Fibroblast of mammary gland (primary cell): ENCODE data around the gene IGFBP4.
A peak's percentile ranks its signal among the peaks of the same experiment; 100 is the strongest.

ENCODE experiments used
- DNase-seq: peaks from one replicate; pipeline ENCODE4 v3.0.0-alpha.2; 2010; ENCODE audit warnings: low read depth
- H3K4me3 ChIP-seq: 2 replicates; pipeline ENCODE4 v1.5.1; 2011; ENCODE audit warnings: low read depth, mild to moderate bottlenecking, low read length, moderate library complexity; ENCODE audit not compliant: control insufficient read depth
- TF ChIP-seq, protein P1 (sequence below): conservative IDR thresholded peaks from 2 replicates; pipeline ENCODE4 v1.5.1; 2011; ENCODE audit warnings: low read depth, low read length, inconsistent platforms; ENCODE audit not compliant: control insufficient read depth, insufficient read depth

Gene IGFBP4

DNA sequence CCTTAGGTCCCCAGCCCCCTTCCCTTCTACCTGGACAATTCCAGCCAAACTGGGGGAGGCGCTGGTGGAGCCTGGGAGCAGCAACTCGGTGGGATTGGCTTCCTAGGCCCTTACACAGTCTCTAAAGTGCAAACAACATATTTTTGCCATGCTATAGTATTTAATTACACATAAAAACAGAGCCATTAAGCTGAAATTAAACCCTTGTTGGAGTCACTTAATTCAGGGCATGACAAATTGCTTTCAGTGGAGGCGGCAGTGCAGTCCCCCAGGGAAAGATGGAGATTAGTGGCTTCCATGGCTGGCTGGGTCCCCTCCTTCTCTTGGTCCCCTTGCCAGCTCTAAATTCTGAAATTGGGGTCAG, 17.3 kb downstream of the IGFBP4 start:
- TF ChIP-seq, protein P1, sequence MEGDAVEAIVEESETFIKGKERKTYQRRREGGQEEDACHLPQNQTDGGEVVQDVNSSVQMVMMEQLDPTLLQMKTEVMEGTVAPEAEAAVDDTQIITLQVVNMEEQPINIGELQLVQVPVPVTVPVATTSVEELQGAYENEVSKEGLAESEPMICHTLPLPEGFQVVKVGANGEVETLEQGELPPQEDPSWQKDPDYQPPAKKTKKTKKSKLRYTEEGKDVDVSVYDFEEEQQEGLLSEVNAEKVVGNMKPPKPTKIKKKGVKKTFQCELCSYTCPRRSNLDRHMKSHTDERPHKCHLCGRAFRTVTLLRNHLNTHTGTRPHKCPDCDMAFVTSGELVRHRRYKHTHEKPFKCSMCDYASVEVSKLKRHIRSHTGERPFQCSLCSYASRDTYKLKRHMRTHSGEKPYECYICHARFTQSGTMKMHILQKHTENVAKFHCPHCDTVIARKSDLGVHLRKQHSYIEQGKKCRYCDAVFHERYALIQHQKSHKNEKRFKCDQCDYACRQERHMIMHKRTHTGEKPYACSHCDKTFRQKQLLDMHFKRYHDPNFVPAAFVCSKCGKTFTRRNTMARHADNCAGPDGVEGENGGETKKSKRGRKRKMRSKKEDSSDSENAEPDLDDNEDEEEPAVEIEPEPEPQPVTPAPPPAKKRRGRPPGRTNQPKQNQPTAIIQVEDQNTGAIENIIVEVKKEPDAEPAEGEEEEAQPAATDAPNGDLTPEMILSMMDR, result no peak
- no peak for DNase-seq
- H3K4me3 ChIP-seq, result no peak overlapping the region

DNA sequence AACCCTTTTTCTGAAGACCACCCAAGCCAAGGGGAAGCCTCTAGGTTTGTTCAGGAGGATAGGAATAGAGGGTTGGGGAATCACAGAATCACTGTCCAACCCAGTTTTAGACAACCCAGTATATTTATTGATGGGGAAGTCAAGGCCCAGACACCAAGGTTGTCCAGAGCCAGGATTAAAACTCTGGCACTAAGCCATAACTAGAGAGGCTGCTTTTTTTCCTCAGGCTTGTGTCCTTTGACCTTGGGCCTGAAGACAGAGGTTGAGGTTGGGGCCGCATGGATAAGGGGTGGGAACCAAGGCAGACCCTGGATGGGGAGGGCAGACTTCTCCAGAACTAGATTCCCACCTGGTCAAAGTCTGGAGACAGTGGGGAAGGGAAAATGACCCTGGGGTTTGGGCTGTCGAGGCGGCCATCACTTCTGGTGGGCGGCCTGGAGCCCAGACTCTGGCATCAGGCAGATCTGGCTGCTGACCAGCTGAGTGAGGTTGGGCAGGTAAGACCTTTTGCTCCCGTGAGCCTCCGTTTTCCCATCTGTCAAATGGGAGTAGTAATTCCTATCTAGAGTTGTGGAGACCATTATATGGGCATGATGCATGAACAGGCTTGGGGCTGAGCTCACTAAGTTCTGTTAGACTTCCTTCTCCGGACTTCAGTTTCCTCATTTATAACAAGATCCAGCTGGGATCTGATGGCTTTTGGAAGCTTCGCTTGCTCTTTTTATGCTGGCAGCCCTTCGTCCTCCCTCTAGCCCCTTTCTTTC, 17.9 kb downstream of the IGFBP4 start:
- TF ChIP-seq, protein P1, result no peak
- DNase-seq, result peak; percentile 81
- no peak overlapping the region for H3K4me3 ChIP-seq

DNA sequence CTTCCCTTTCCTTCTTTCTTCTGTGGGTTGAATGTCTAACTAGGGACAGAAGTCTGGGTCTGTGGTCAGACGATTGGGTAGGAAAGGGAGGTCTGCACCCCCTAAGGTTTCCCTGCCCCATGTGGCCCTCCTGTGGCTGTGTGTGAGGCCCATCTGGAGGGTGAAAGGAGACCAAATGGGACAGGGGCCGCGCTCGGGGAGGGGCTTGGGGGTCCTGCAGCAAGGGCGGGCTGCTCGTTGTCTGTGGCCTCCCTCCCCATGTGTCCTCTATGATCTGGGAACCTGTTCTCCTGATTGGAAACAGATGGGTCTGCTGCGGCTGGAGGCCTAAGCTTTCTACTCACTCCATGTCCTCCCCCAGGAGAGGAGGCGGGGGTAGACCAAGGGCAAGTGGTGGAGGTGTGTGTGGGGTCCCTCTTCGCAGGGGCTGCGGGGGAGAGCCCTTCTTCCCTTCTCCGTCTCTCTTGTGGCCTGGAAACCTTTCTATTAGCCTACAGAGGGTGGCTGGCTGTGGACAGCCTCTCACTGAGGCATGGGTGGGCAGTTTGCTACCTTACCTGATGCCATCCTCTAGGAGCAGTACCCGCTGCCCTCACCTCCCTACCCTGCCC, 18.6 kb downstream of the IGFBP4 start:
- TF ChIP-seq, protein P1, result no peak
- H3K4me3 ChIP-seq, result no peak overlapping the region
- DNase-seq, result peak; percentile 76

DNA sequence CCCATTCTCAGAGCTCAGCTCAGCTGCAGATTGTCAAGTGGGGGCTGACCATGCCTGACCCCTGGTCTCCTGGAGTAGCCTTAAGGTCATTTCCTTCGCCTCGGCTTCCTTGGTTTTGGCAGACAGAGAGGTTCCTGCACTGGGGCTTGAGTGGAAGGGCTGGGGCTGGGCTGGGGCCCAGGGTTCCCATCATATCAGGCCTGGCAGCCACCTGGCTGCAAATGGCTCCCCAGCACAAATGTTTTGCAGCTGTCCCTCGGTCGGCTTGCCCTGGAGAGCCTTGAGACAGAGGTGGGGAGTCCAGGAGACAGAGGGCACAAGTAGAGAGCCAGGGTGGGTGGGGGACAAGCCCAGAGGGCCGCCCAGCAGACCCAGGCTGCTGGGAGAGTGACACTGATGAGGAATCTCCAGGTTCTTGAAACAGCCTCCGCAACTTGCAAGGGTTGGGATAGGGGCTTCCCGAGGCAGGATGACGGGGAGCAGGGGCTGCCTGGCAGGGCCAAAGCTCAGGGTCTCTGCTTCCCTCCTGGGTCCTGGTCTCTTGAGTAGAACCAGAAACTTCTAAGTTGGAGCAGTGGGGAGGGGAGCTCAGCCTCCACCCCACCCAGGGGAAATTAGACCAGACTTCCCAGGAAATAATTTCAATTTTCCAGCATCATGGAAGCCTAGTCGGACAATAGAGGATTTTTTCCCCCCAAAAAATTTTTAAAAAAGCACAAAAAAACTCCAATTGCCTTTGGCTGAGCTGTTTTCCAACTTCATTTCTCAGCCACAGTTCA, 19.3 kb downstream of the IGFBP4 start:
- TF ChIP-seq, protein P1, result no peak
- H3K4me3 ChIP-seq, result no peak overlapping the region
- DNase-seq, result peak; percentile 42

DNA sequence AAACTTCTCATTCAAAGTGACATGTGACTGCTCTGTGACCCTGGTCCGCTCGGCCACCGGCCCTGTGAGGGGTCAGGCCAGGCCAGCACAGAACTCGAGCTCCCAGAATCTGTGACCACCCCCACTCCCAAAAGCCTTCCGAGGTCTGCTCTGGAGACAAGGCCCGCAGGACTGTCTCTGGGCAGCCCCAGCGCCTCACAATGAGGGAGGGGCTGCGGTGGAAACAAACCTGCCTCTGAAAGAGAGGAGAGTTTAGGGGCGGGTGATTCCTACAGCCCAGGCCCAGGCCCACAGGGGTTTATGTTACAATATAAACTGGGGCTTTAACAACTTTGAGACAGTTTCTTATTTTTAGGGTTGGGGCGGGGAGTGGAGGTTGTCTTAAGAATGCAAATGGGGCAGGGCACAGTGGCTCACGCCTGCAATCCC, 19.9 kb downstream of the IGFBP4 start:
- TF ChIP-seq, protein P1, result no peak
- DNase-seq, result peak; percentile 48
- no peak overlapping the region for H3K4me3 ChIP-seq

DNA sequence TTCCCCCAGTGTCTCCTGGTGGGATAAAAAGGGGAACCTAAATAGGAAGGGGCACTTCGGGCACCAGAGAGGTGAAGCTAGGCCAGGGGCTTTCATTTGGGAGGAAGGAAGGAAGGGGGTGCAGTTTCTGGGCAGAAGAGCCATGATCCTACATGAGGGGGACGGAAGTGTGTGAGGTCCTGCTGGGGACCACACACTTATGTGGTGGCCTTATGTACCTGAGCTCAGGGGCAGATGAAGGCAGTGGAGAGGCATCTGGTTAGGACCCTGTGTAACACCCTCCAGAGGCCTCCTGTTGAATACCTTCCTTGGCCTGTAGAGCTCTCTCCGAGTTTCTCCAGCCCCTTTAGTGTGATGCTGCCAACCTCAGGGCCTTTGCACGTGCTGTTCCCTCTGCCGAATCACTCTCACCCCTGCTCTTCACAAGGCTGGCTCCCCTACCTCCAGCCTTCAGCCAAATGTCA, 21.2 kb downstream of the IGFBP4 start:
- TF ChIP-seq, protein P1, result no peak
- no peak for DNase-seq
- no peak overlapping the region for H3K4me3 ChIP-seq
